ENCODE data around the gene GTPBP10.

The GTPBP10 gene

GRCh38 chr7:90383422-90383821 lies 36.9 kb downstream of the GTPBP10 start:
- Histone ChIP-seq H3K9ac (ENCODE audit: low read length in 2 of 2) (no peak overlapping the region), H3K9me3 (ENCODE audit: control insufficient read depth in 2 of 2, low read length in 2 of 2) (no peaks in the 10 kb centered on the region), H3K36me3 (ENCODE audit: control insufficient read depth in 2 of 2, insufficient read depth in 2 of 2, low read length in 2 of 2) (peaks cover 20% of the 10 kb centered on the region in 2 donors), H3K27me3 (ENCODE audit: control insufficient read depth in 1 of 2, insufficient read depth in 2 of 2, low read length in 2 of 2) (no peaks in the 10 kb centered on the region), H3K4me1 (ENCODE audit: control insufficient read depth, insufficient read depth, low read length) (no peaks in the 10 kb centered on the region), H3K4me3 (ENCODE audit: low read length in 2 of 2) (no peak overlapping the region), H3K27ac (ENCODE audit: low read length) (no peak overlapping the region)

- Histone ChIP-seq H3K9me3 (ENCODE audit: control insufficient read depth in 2 of 2, low read length in 2 of 2) (no peaks in the 10 kb centered on the region), H3K4me1 (ENCODE audit: control insufficient read depth, insufficient read depth, low read length) (no peaks in the 10 kb centered on the region), H3K36me3 (ENCODE audit: control insufficient read depth in 2 of 2, insufficient read depth in 2 of 2, low read length in 2 of 2) (peaks cover 18 to 20% of the 10 kb centered on the region in 2 donors), H3K9ac (ENCODE audit: low read length in 2 of 2) (no peak overlapping the region), H3K27me3 (ENCODE audit: control insufficient read depth in 1 of 2, insufficient read depth in 2 of 2, low read length in 2 of 2) (no peaks in the 10 kb centered on the region), H3K4me3 (ENCODE audit: low read length in 2 of 2) (no peak overlapping the region), H3K27ac (ENCODE audit: low read length) (no peak overlapping the region)
Measured at GRCh38 chr7:90383861-90384260, 37.3 kb downstream of the GTPBP10 start.

- Histone ChIP-seq H3K36me3 (ENCODE audit: control insufficient read depth in 2 of 2, insufficient read depth in 2 of 2, low read length in 2 of 2) (peaks cover 13 to 15% of the 10 kb centered on the region in 2 donors), H3K27ac (ENCODE audit: low read length) (no peak overlapping the region), H3K9ac (ENCODE audit: low read length in 2 of 2) (no peak overlapping the region)
Measured at GRCh38 chr7:90384433-90384832, 37.9 kb downstream of the GTPBP10 start.

GRCh38 chr7:90387470-90388240 lies 41.1 kb downstream of the GTPBP10 start:
- no peak overlapping the region for H3K4me3 ChIP-seq (ENCODE audit: low read length in 2 of 2)
- H3K9ac ChIP-seq (ENCODE audit: low read length in 2 of 2) = no peak overlapping the region
- H3K36me3 ChIP-seq (ENCODE audit: control insufficient read depth in 2 of 2, insufficient read depth in 2 of 2, low read length in 2 of 2) = peaks cover 3% of the 10 kb centered on the region in 2 donors
- no peak overlapping the region for H3K27ac ChIP-seq (ENCODE audit: low read length)
- H3K9me3 ChIP-seq (ENCODE audit: control insufficient read depth in 2 of 2, low read length in 2 of 2) = no peaks in the 10 kb centered on the region
- H3K27me3 ChIP-seq (ENCODE audit: control insufficient read depth in 1 of 2, insufficient read depth in 2 of 2, low read length in 2 of 2) = no peaks in the 10 kb centered on the region
- H3K4me1 ChIP-seq (ENCODE audit: control insufficient read depth, insufficient read depth, low read length) = no peaks in the 10 kb centered on the region

More at GRCh38 chr7:90384433-90384832, 37.9 kb downstream of the GTPBP10 start:
- H3K27me3 ChIP-seq (ENCODE audit: control insufficient read depth in 1 of 2, insufficient read depth in 2 of 2, low read length in 2 of 2) = no peaks in the 10 kb centered on the region
- no peaks in the 10 kb centered on the region for H3K9me3 ChIP-seq (ENCODE audit: control insufficient read depth in 2 of 2, low read length in 2 of 2)
- no peak overlapping the region for H3K4me3 ChIP-seq (ENCODE audit: low read length in 2 of 2)
- H3K4me1 ChIP-seq (ENCODE audit: control insufficient read depth, insufficient read depth, low read length) = no peaks in the 10 kb centered on the region

GRCh38 chr7:90390926-90391325 lies 44.4 kb downstream of the GTPBP10 start:
- H3K36me3 ChIP-seq (ENCODE audit: control insufficient read depth in 2 of 2, insufficient read depth in 2 of 2, low read length in 2 of 2) = peaks cover 0 to 3% of the 10 kb centered on the region in 2 donors
- no peaks in the 10 kb centered on the region for H3K4me1 ChIP-seq (ENCODE audit: control insufficient read depth, insufficient read depth, low read length)
- no peak overlapping the region for H3K27ac ChIP-seq (ENCODE audit: low read length)
- H3K9me3 ChIP-seq (ENCODE audit: control insufficient read depth in 2 of 2, low read length in 2 of 2) = no peaks in the 10 kb centered on the region
- H3K9ac ChIP-seq (ENCODE audit: low read length in 2 of 2) = no peak overlapping the region
- H3K4me3 ChIP-seq (ENCODE audit: low read length in 2 of 2) = no peak overlapping the region
- H3K27me3 ChIP-seq (ENCODE audit: control insufficient read depth in 1 of 2, insufficient read depth in 2 of 2, low read length in 2 of 2) = no peaks in the 10 kb centered on the region

GRCh38 chr7:90391488-90391887 lies 45.0 kb downstream of the GTPBP10 start:
- no peak overlapping the region for H3K9ac ChIP-seq (ENCODE audit: low read length in 2 of 2)
- no peaks in the 10 kb centered on the region for H3K9me3 ChIP-seq (ENCODE audit: control insufficient read depth in 2 of 2, low read length in 2 of 2)
- no peaks in the 10 kb centered on the region for H3K27me3 ChIP-seq (ENCODE audit: control insufficient read depth in 1 of 2, insufficient read depth in 2 of 2, low read length in 2 of 2)
- no peak overlapping the region for H3K4me3 ChIP-seq (ENCODE audit: low read length in 2 of 2)
- no peak overlapping the region for H3K27ac ChIP-seq (ENCODE audit: low read length)
- no peaks in the 10 kb centered on the region for H3K36me3 ChIP-seq (ENCODE audit: control insufficient read depth in 2 of 2, insufficient read depth in 2 of 2, low read length in 2 of 2)
- no peaks in the 10 kb centered on the region for H3K4me1 ChIP-seq (ENCODE audit: control insufficient read depth, insufficient read depth, low read length)

GRCh38 chr7:90396420-90396819 lies 49.9 kb downstream of the GTPBP10 start:
- Histone ChIP-seq H3K9me3 (ENCODE audit: control insufficient read depth in 2 of 2, low read length in 2 of 2) (no peaks in the 10 kb centered on the region), H3K27ac (ENCODE audit: low read length) (no peak overlapping the region), H3K4me1 (ENCODE audit: control insufficient read depth, insufficient read depth, low read length) (no peaks in the 10 kb centered on the region), H3K4me3 (ENCODE audit: low read length in 2 of 2) (no peak overlapping the region), H3K27me3 (ENCODE audit: control insufficient read depth in 1 of 2, insufficient read depth in 2 of 2, low read length in 2 of 2) (no peaks in the 10 kb centered on the region), H3K36me3 (ENCODE audit: control insufficient read depth in 2 of 2, insufficient read depth in 2 of 2, low read length in 2 of 2) (no peaks in the 10 kb centered on the region), H3K9ac (ENCODE audit: low read length in 2 of 2) (no peak overlapping the region)

GRCh38 chr7:90401989-90402388 lies 55.5 kb downstream of the GTPBP10 start:
- Histone ChIP-seq H3K27ac (ENCODE audit: low read length) (no peak overlapping the region), H3K9ac (ENCODE audit: low read length in 2 of 2) (no peak overlapping the region), H3K9me3 (ENCODE audit: control insufficient read depth in 2 of 2, low read length in 2 of 2) (no peaks in the 10 kb centered on the region), H3K36me3 (ENCODE audit: control insufficient read depth in 2 of 2, insufficient read depth in 2 of 2, low read length in 2 of 2) (peaks cover 2 to 5% of the 10 kb centered on the region in 2 donors), H3K4me3 (ENCODE audit: low read length in 2 of 2) (no peak overlapping the region), H3K27me3 (ENCODE audit: control insufficient read depth in 1 of 2, insufficient read depth in 2 of 2, low read length in 2 of 2) (no peaks in the 10 kb centered on the region), H3K4me1 (ENCODE audit: control insufficient read depth, insufficient read depth, low read length) (no peaks in the 10 kb centered on the region)

- H3K9ac ChIP-seq (ENCODE audit: low read length in 2 of 2) = peak overlapping the region in 1 of 2 donors; percentile 73
- H3K9me3 ChIP-seq (ENCODE audit: control insufficient read depth in 2 of 2, low read length in 2 of 2) = no peaks in the 10 kb centered on the region
- no peaks in the 10 kb centered on the region for H3K4me1 ChIP-seq (ENCODE audit: control insufficient read depth, insufficient read depth, low read length)
- H3K4me3 ChIP-seq (ENCODE audit: low read length in 2 of 2) = peak overlapping the region; percentile 71 to 93
- H3K27me3 ChIP-seq (ENCODE audit: control insufficient read depth in 1 of 2, insufficient read depth in 2 of 2, low read length in 2 of 2) = no peaks in the 10 kb centered on the region
- peaks cover 6 to 12% of the 10 kb centered on the region in 2 donors for H3K36me3 ChIP-seq (ENCODE audit: control insufficient read depth in 2 of 2, insufficient read depth in 2 of 2, low read length in 2 of 2)
- H3K27ac ChIP-seq (ENCODE audit: low read length) = peak overlapping the region; percentile 92
Measured at GRCh38 chr7:90402785-90403173, 56.3 kb downstream of the GTPBP10 start.

- H3K4me3 ChIP-seq (ENCODE audit: low read length in 2 of 2) = peak within 1 kb of the TSS; percentile 71 to 93
- no peaks in the 10 kb centered on the region for H3K9me3 ChIP-seq (ENCODE audit: control insufficient read depth in 2 of 2, low read length in 2 of 2)
- peak within 1 kb of the TSS; percentile 92 for H3K27ac ChIP-seq (ENCODE audit: low read length)
- no peaks in the 10 kb centered on the region for H3K4me1 ChIP-seq (ENCODE audit: control insufficient read depth, insufficient read depth, low read length)
- no peaks in the 10 kb centered on the region for H3K27me3 ChIP-seq (ENCODE audit: control insufficient read depth in 1 of 2, insufficient read depth in 2 of 2, low read length in 2 of 2)
- peaks cover 6 to 13% of the 10 kb centered on the region in 2 donors for H3K36me3 ChIP-seq (ENCODE audit: control insufficient read depth in 2 of 2, insufficient read depth in 2 of 2, low read length in 2 of 2)
- H3K9ac ChIP-seq (ENCODE audit: low read length in 2 of 2) = peak within 1 kb of the TSS; percentile 73 to 97
Measured at GRCh38 chr7:90403174-90404113, 56.9 kb downstream of the GTPBP10 start, which contains the start of gene CLDN12. CLDN12 (plus strand) TSS chr7:90403461; CDS start chr7:90412677, 9,216 bp downstream.
